DND-41 (cell line): Measurements from ENCODE around the gene PRPF6.

Experiments
- ATAC-seq: fragments of 200-7000 bp; cut with Tn5 transposase; 3 replicates; pipeline ENCODE4 v1.9.1; 2021; ENCODE audit warnings: low read depth; ENCODE audit not compliant: insufficient read depth
- DNase-seq: peaks from one replicate; pipeline ENCODE4 v3.0.0-alpha.2; 2020
- H2AFZ ChIP-seq: 2 replicates; pipeline ENCODE4 v1.6.0; 2012; ENCODE audit warnings: low read depth, low read length
- H3K27ac ChIP-seq: 2 replicates; pipeline ENCODE4 v1.5.1; 2012; ENCODE audit warnings: low read length, inconsistent platforms
- H3K27me3 ChIP-seq: fragments of 200-600 bp; sonication (generic); 2 replicates; pipeline ENCODE4 v1.6.0; 2012; ENCODE audit warnings: low read length, mild to moderate bottlenecking, inconsistent platforms; ENCODE audit not compliant: insufficient read depth, poor library complexity
- H3K36me3 ChIP-seq: 2 replicates; pipeline ENCODE4 v1.5.1; 2012; ENCODE audit warnings: low read length, inconsistent platforms; ENCODE audit not compliant: insufficient read depth
- H3K4me1 ChIP-seq: 2 replicates; pipeline ENCODE4 v1.5.1; 2012; ENCODE audit warnings: mild to moderate bottlenecking, low read length; ENCODE audit not compliant: insufficient read depth
- H3K4me2 ChIP-seq: 2 replicates; pipeline ENCODE4 v1.6.0; 2012; ENCODE audit warnings: mild to moderate bottlenecking, moderate library complexity, low read length, inconsistent platforms; ENCODE audit not compliant: insufficient read depth
- H3K4me3 ChIP-seq, 2 experiments: fragments of 200-600 bp in 1 of 2; shearing (Covaris generic) in 1 of 2; 2 replicates each; pipeline ENCODE4 v1.5.1; 2012 to 2016; ENCODE audit warnings: inconsistent platforms in 2 of 2, low read length in 2 of 2, mild to moderate bottlenecking in 2 of 2, low read depth in 1 of 2, moderate library complexity in 1 of 2
- H3K79me2 ChIP-seq: 2 replicates; pipeline ENCODE4 v1.6.0; 2012; ENCODE audit warnings: low read length, inconsistent platforms; ENCODE audit not compliant: insufficient read depth
- H3K9ac ChIP-seq: 2 replicates; pipeline ENCODE4 v1.6.0; 2012; ENCODE audit warnings: low read depth, mild to moderate bottlenecking, inconsistent platforms, low read length, moderate library complexity
- H3K9me3 ChIP-seq: 2 replicates; pipeline ENCODE4 v1.5.1; 2012; ENCODE audit warnings: low read length, moderate library complexity, mild to moderate bottlenecking, inconsistent platforms; ENCODE audit not compliant: insufficient read depth, severe bottlenecking
- H4K20me1 ChIP-seq: 2 replicates; pipeline ENCODE4 v1.6.0; 2012; ENCODE audit warnings: low read length; ENCODE audit not compliant: insufficient read depth
- EZH2 ChIP-seq: IDR thresholded peaks from 3 replicates; pipeline ENCODE4 v1.6.1; 2012; ENCODE audit warnings: borderline replicate concordance, low read depth, mild to moderate bottlenecking, moderate library complexity, low read length, inconsistent platforms; ENCODE audit not compliant: severe bottlenecking
- TF ChIP-seq, protein P1 (sequence below): IDR thresholded peaks from 2 replicates; pipeline ENCODE4 v1.5.1; 2012; ENCODE audit warnings: borderline replicate concordance, low read length, moderate library complexity, mild to moderate bottlenecking; ENCODE audit not compliant: poor library complexity, severe bottlenecking; ENCODE audit errors: extremely low read depth

Gene PRPF6, protein sequence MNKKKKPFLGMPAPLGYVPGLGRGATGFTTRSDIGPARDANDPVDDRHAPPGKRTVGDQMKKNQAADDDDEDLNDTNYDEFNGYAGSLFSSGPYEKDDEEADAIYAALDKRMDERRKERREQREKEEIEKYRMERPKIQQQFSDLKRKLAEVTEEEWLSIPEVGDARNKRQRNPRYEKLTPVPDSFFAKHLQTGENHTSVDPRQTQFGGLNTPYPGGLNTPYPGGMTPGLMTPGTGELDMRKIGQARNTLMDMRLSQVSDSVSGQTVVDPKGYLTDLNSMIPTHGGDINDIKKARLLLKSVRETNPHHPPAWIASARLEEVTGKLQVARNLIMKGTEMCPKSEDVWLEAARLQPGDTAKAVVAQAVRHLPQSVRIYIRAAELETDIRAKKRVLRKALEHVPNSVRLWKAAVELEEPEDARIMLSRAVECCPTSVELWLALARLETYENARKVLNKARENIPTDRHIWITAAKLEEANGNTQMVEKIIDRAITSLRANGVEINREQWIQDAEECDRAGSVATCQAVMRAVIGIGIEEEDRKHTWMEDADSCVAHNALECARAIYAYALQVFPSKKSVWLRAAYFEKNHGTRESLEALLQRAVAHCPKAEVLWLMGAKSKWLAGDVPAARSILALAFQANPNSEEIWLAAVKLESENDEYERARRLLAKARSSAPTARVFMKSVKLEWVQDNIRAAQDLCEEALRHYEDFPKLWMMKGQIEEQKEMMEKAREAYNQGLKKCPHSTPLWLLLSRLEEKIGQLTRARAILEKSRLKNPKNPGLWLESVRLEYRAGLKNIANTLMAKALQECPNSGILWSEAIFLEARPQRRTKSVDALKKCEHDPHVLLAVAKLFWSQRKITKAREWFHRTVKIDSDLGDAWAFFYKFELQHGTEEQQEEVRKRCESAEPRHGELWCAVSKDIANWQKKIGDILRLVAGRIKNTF

DNA sequence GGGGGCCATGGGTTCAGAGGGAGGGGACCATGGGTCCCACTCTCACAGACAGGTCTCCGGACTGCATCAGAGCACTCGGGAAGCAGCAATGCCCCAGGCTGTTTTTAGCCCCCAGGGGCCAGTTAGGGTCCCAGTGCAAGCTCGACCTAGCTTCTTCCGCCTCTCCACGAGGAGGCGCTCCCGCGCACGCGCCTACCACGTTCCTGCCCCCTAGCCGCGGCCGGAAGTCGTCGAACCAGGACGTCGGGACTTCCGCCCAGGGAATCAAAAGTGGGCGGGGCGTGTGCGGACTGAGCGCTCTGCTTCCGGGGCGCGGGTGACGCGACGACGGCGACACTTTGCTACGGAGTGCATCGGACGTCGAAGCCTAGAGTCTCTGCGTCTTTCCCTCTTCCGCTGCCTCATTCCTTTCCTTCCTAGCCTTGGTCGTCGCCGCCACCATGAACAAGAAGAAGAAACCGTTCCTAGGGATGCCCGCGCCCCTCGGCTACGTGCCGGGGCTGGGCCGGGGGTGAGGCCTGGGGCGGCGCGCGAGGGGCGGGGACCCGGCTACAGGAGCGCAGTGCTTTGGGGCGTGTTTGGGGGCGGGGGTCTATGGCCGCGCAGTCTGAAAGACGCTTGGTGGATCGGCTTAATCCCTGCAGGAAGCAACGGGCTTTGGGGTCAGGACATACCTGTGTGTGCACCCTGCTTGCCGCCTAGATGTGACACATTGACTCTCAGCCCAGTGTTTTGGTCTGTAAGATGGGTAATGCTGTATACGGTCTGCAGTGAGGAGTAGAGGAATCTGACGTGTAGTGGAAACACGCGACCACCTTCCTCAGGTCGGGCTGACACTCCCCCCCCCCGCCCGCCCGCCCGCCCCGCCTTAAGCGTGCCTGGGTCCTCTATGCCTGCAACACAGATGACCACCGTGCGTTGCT, at the start of gene PRPF6:
Gene PRPF6 (plus strand): TSS at position 327 of the 923 bp plus-strand sequence. CDS start 114 bp downstream, at position 441.
- Histone ChIP-seq H3K9ac (peak within 1 kb of the TSS; percentile 76), H3K4me2 (peak within 1 kb of the TSS; percentile 89), H3K36me3 (peaks cover 41% of the 10 kb centered on the region), H3K27me3 (no peaks in the 10 kb centered on the region), H3K9me3 (no peaks in the 10 kb centered on the region), H4K20me1 (peaks cover 18% of the 10 kb centered on the region), H3K4me3 (peak within 1 kb of the TSS; percentile 76 to 97), H3K79me2 (peaks cover 52% of the 10 kb centered on the region), H3K27ac (peak within 1 kb of the TSS; percentile 93), H2AFZ (peak within 1 kb of the TSS; percentile 89), H3K4me1 (peaks cover 47% of the 10 kb centered on the region)
- peak; percentile 97 for DNase-seq
- no peak for TF ChIP-seq EZH2
- TF ChIP-seq, protein P1, sequence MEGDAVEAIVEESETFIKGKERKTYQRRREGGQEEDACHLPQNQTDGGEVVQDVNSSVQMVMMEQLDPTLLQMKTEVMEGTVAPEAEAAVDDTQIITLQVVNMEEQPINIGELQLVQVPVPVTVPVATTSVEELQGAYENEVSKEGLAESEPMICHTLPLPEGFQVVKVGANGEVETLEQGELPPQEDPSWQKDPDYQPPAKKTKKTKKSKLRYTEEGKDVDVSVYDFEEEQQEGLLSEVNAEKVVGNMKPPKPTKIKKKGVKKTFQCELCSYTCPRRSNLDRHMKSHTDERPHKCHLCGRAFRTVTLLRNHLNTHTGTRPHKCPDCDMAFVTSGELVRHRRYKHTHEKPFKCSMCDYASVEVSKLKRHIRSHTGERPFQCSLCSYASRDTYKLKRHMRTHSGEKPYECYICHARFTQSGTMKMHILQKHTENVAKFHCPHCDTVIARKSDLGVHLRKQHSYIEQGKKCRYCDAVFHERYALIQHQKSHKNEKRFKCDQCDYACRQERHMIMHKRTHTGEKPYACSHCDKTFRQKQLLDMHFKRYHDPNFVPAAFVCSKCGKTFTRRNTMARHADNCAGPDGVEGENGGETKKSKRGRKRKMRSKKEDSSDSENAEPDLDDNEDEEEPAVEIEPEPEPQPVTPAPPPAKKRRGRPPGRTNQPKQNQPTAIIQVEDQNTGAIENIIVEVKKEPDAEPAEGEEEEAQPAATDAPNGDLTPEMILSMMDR: peak; percentile 94
- peak; percentile 66 for ATAC-seq

DNA sequence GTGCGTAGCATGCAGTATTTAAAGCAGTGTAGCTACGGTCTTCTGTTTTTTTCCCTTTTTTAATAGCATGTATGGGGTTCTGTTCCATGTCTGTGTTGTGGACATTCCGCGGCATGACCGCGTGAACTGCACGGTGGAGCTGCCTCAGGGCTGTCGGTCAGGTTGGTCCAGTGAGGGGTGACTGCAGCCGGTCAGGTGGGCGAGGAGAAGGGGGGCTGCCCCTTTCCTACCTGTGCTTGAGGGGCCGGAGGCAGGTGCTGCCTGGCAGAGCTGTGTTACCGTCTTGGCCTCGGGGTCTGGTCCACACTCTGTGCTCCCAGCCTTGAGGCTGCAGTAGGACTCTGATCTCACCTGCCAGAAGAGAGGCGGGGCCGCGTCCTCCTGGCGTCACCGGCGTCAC, 49.2 kb upstream of the PRPF6 start:
- Histone ChIP-seq H3K4me2 (no peak overlapping the region), H2AFZ (no peak overlapping the region), H3K9me3 (no peaks in the 10 kb centered on the region), H3K4me1 (no peaks in the 10 kb centered on the region), H3K9ac (no peak overlapping the region), H3K79me2 (peaks cover 34% of the 10 kb centered on the region), H3K4me3 (no peak overlapping the region), H3K27ac (no peak overlapping the region), H3K36me3 (peaks cover 93% of the 10 kb centered on the region), H4K20me1 (peaks cover 68% of the 10 kb centered on the region), H3K27me3 (no peaks in the 10 kb centered on the region)
- ATAC-seq (no peak), DNase-seq (no peak)
- no peak for TF ChIP-seq EZH2
- TF ChIP-seq, protein P1: no peak

DNA sequence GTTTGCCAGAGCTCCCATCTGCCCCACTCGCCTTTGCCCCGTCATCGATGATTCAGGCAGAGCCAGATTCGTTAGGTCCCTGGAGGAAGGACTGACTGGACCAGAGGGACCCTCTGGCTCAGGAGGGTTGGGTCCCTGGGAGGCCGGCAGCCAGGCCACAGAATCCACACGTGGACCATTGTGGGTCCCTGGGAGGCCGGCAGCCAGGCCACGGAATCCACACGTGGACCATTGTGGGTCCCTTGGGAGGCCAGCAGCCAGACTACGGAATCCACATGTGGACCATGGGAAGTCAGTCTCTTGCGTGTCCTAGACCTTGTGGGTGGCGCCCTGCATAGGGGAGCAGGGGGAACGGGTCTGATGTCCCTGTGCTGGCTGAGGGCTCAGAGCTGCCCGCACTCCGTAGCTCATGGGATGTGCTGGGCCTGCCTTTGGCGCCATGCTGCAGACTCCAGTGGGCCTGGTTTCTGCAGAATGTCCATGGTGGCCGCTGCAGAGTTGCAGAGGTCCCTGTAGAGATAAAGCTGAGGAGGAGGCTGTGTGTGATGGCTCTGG, 48.2 kb upstream of the PRPF6 start:
- H3K4me1 ChIP-seq: no peaks in the 10 kb centered on the region
- H3K4me2 ChIP-seq: no peak overlapping the region
- no peak overlapping the region for H3K9ac ChIP-seq
- no peak overlapping the region for H2AFZ ChIP-seq
- TF ChIP-seq, protein P1: no peak
- TF ChIP-seq EZH2: no peak
- peaks cover 64% of the 10 kb centered on the region for H4K20me1 ChIP-seq
- peaks cover 86% of the 10 kb centered on the region for H3K36me3 ChIP-seq
- DNase-seq (no peak), ATAC-seq (no peak)
- no peaks in the 10 kb centered on the region for H3K27me3 ChIP-seq
- peaks cover 30% of the 10 kb centered on the region for H3K79me2 ChIP-seq
- no peaks in the 10 kb centered on the region for H3K9me3 ChIP-seq
- no peak overlapping the region for H3K4me3 ChIP-seq
- no peak overlapping the region for H3K27ac ChIP-seq
